ENCODE results near the gene SHMT1.
A peak's percentile ranks its signal among the peaks of the same experiment; 100 is the strongest.
"Not testable (repeated sequence)": the region's sequence is repeated elsewhere in the genome, so short reads cannot be mapped to it uniquely, and the experiment has no call there.

SHMT1 gene

DNA sequence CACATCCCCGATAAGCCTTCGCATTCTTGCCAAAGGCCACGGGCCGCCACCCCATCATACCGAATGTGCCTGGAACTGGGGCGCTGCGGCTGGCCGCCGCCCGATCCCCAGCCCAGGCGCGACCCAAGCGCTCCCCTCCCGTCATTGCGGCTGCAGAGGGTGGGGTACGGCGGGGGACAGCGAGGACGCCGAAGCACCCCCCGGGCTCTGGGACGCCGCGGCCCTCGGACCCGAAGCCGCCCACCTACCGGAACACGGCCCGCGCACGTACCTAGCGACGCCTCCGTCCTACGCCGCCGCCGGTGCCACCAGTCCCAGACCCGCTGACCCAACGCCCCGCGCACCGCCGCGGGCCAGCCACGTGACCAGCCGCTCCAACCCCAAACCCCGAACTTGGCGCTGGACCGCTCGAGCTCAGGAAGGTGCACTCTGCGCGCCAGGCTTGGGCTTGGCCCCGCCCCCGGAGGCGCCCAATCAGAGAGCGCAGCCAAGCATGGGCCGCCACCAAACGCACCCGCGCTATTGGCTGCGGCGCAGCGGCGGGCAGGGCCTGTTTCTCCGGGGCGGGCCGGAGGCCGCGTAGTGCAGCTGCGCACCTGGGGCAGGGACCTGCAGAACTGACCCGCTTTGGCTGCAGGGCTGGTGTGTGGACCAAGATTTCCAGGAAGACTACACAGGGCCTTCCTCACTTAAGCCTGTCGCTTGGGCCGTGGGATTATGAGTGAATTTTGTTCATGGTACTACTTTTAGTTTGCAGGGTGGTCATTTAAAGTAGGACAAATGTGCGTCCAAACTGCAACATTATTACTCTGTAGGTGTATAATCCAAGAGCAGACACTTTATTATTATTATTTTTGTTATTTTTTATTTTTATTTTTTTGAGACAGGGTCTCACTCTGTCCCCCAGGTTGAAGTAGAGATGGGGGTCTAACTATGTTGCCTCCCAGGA lies at the start of gene SHMT1:
Gene SHMT1 (minus strand): TSS at position 450 of the 949 bp plus-strand sequence. CDS start 7,569 bp downstream, outside the sequence.
- peak; percentile 98 for DNase-seq (ENCODE audit: low spot score)

DNA sequence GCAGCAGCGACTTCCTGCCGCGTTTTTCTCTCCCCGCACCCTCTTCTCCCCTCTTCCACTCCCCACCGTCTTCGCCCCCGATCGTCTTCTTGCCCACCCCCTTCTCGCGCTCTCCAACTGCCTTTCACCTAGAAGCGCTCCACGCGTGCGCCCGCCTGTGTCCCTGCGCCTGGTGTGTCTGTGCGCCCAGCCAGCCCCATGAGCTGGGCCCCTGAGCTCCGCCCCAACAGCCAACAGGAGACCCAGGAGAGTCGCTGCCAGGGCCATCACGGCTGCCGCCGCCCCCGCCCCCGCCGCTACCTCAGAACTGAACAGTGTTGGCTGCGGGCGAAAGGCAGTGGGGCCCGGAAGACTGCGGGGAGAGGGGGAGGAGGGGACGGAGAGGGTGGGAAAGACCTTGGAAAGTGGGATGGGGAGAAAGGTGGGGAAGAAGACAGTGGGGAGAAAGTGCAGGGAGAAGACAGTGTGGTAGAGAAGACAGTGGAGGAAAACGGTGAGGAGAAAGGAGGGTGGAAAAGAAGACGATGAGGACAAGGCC lies 48.7 kb upstream of the SHMT1 start:
- not testable (repeated sequence) for DNase-seq (ENCODE audit: low spot score)

GRCh38 chr17:18411377-18411864 lies 48.1 kb upstream of the SHMT1 start:
- DNase-seq (ENCODE audit: low spot score) = not testable (repeated sequence)

- peak; percentile 1 for DNase-seq (ENCODE audit: low spot score)
These were observed 47.4 kb upstream of the SHMT1 start for GRCh38 chr17:18410736-18411135.

DNA sequence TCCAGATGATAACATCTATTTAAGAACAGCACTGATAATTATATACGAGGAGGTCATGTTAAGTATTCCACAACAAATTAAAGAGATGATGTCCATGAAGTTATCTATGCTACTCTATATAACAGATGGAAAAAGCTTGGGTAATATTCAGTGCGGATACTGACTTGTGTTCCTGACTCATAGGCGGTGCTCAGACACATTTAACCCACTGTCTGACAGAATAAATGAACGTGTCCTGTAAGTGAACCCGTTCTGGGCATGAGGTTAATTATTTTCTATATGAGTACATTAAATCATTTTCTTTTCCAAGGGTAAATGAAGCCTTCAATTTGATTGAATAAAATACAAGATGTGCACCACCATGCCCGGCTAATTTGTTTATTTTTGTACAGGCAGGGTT lies 46.0 kb upstream of the SHMT1 start:
- DNase-seq (ENCODE audit: low spot score) = peak; percentile 1

DNA sequence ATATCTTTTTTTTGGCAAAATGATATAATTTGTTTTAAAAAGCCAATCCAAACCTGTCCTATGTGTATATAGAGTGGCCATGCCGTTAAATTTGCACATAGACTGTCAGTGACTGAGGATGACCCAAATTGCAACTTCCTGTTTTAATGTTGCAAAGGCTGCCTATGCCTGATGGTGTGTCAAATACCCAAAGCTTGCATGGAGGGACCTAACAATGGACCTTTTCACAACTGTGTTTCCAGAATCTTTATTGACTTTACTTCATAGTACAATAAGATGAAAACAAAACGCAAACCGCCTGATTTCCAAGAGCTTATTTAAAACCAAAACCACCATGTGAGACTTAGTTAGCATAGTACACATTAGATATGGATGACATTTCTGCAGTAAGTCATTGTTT lies 45.6 kb upstream of the SHMT1 start:
- not testable (repeated sequence) for DNase-seq (ENCODE audit: low spot score)

DNA sequence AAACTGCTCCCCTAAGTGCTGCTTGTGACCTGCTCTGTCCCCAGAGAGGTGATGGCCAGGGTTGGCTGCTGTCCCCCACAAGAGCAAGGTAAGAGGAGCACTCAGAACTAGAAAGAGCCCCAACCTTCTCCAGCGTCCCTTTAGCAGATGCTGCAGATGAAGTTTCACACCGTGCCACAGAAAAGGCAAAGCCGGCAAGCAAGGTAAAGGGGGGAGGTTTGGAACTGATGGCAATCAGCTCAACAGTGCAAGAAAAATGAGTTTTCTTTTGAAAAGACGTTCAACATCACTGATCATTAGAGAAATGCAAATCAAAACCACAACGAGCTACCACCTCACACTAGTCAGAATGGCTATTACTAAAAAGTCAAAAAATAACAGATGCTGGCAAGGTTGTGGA lies 40.3 kb upstream of the SHMT1 start:
- not testable (repeated sequence) for DNase-seq (ENCODE audit: low spot score)

GRCh38 chr17:18403166-18403565 lies 39.8 kb upstream of the SHMT1 start:
- not testable (repeated sequence) for DNase-seq (ENCODE audit: low spot score)

DNA sequence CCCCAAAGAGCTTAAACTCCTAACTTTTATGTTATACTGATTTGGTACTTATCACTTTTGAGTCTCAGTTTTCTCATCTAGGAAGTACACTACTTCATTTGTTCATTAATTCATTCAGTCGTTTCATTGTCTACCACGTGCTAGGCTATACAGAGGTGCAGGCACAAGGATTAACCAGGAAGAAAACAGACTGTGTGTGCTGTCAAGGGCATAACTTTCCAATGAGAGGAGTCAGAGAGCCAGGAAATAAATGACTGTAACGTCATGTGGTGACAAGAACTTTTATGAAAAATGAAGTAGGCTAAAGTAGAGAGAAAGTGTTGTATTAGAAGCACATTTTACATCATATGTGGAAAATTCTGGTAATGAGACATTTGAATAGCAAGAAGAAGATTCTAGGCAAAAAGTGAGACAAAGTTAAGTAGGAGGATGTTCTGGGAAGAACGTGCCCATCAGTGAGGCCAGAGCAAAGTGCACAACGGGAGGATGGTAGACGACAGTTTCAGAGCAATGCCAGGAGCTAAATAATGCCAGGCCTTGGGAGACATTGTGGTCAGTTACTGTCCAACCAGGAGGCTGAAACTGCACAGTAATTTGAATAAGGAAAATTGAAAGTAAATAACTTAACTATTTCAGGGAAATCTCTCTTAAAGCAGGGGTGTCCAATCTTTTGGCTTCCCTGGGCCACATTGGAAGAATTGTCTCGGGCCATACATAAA lies 38.7 kb upstream of the SHMT1 start:
- not testable (repeated sequence) for DNase-seq (ENCODE audit: low spot score)

GRCh38 chr17:18388728-18389127 lies 25.4 kb upstream of the SHMT1 start:
- DNase-seq (ENCODE audit: low spot score) = not testable (repeated sequence)

GRCh38 chr17:18388266-18388665 lies 24.9 kb upstream of the SHMT1 start:
- DNase-seq (ENCODE audit: low spot score) = not testable (repeated sequence)

GRCh38 chr17:18387583-18387982 lies 24.2 kb upstream of the SHMT1 start:
- DNase-seq (ENCODE audit: low spot score) = not testable (repeated sequence)

GRCh38 chr17:18384271-18384670 lies 20.9 kb upstream of the SHMT1 start:
- DNase-seq (ENCODE audit: low spot score) = not testable (repeated sequence)

DNA sequence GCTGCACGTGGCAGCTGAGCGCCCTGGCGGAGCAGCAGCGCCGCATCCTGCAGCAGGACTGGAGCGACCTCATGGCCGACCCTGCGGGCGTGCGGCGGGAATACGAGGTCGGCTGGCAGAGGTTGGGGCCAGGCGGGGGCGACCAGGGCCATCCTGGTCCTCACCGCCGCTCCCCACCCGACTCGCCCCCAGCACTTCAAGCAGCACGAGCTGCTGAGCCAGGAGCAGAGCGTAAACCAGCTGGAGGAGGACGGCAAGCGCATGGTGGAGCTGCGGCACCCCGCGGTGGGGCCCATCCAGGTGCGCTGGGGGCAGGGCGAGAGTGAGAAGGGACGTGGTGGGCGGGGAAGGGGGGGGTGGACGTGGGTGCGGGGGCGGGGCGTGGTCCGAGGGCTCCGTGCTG lies 19.7 kb upstream of the SHMT1 start:
- DNase-seq (ENCODE audit: low spot score) = not testable (repeated sequence)

GRCh38 chr17:18382441-18383078 lies 19.2 kb upstream of the SHMT1 start:
- DNase-seq (ENCODE audit: low spot score) = no peak

- DNase-seq (ENCODE audit: low spot score) = no peak
These were observed 18.5 kb upstream of the SHMT1 start for GRCh38 chr17:18381953-18382245.

DNA sequence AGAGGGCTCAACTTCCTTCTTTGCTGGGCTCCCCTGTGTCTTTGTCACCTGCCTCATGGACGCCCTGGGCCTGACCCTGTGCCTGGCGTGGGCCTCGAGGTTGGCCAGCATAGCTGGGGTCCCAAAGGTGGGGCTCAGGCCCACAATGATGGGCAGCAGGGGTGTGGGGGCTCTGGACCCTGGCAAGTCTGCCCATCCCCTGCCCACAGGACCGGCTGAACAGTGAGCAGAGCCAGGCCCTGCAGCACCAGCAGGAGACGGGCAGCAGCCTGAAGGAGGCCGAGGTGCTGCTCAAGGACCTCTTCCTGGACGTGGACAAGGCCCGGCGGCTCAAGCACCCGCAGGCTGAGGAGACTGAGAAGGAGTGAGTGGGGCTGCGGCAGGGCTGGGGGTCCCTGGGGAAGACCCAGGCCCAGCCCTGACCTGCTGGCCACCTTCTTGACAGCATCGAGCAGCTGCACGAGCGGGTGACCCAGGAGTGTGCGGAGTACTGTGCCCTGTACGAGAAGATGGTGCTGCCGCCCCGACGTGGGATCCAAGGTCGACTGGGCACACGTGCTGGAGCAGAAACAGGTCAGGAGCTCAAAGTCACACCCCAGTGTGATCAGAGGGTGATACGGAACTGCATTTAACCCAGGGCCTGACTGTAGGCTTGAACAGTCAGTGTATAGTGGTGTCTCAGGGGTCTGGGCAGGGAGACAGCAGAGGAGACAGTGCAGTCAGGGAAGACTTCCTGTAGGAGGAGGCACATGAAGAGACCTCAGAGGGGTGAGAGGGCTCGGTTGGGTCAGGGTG lies 18.0 kb upstream of the SHMT1 start:
- DNase-seq (ENCODE audit: low spot score) = no peak

DNA sequence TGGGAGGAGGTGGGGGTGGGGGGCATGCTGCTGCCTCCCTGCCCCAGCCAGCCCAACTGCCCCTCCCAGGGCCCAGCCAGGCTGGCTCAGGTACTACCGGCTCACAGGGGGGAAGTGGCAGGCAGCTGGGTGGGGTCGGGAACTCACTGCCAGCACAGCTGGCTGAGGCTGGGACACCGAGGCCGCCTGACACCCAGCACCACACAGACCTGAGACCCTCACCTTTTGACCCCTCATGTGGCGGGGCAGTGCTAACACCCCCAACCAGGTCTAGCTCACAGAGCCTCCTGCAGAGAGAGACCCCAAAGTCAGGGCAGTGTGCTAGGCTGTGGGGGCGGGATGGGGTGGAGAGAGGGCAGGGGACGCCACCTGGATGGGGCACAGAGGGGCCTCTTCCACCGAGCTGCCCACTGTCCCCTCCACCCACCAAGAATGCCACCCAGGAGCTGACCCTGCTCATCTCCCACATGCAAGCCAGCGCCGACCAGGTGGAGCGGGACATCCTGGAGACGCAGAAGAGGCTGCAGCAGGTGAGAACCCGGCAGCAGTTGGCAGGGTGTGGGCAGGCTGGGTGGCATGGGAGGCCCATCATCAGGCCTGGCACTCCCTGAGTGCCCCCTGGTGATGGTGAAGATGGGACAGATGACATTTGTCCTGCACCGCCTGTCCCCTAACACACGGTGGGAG lies 17.3 kb upstream of the SHMT1 start:
- no peak for DNase-seq (ENCODE audit: low spot score)

GRCh38 chr17:18379246-18380146 lies 16.1 kb upstream of the SHMT1 start:
- no peak for DNase-seq (ENCODE audit: low spot score)

GRCh38 chr17:18378614-18379013 lies 15.3 kb upstream of the SHMT1 start:
- not testable (repeated sequence) for DNase-seq (ENCODE audit: low spot score)
